Measurements from ENCODE around the gene NEK8.

DNA sequence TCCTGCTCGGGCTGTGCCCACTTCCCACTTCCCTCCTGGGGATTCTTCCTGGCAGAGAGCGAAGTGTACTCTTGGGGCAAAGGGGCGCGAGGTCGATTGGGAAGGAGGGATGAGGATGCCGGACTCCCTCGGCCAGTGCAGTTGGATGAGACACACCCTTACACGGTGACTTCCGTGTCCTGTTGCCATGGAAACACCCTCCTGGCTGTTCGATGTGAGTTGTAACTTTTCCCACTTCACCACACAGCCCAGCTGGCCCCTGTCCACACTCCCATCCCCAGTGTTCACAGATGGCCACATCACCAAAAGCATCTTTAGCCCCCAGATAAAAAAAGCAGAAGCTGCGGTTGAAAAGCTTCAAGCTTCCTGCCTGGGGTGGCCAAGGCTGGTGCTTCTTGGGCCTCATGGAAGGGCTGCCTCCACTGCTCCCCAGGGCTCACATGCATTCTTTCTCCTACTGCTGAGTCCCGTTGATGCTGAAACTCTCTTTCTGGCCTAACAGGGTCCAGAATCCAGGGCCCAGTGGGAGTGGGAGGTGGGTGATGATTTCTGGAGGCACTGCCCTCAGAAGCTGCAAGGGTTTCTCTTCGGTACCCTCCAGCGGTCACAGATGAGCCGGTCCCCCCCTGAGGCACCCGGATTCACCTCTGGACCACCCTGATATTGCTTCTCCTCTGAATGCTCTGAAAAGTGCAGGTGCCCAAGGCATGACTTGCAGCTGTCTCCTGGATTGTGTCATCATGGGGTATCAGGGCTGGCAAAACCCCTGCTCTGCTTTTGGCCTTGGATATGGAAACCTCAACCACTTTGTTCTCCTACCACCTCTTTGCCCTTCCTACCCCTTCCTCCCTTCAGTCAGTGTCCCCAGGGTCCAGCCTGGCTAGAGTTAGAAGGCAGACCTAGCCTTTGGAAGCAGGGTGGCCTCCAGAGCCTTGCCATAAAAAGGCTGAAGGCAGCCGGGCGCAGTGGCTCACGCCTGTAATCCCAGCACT, 13.1 kb downstream of the NEK8 start:
- TF ChIP-seq ZNF274 (IDR thresholded peaks at IDR 0.05; ENCODE audit: low read depth, low read length) (no peak), YY1 (IDR thresholded peaks at IDR 0.05; ENCODE audit: insufficient read depth, insufficient read length) (no peak)

All from NT2/D1 (cell line).